Esophagus squamous epithelium (tissue), 4 donors: ENCODE measurements around the gene TXNDC8.

Experiments
- CTCF ChIP-seq, 6 experiments: fragments of 450-650 bp in 4 of 6; fragments of 200-600 bp in 2 of 6; sonication (generic) in 2 of 6; IDR thresholded peaks; one replicate each; pipeline ENCODE4 v1.5.1; 2016 to 2019; ENCODE audit warnings: antibody characterized with exemption in 6 of 6, mild to moderate bottlenecking in 4 of 6, moderate library complexity in 4 of 6
- POLR2A ChIP-seq, 4 donors: fragments of 450-650 bp; IDR thresholded peaks; one replicate each; pipeline ENCODE4 v1.6.1; 2017; ENCODE audit warnings: antibody characterized with exemption in 4 of 4, mild to moderate bottlenecking in 4 of 4, moderate library complexity in 3 of 4

GRCh38 chr9:110256380-110257096 is 81.1 kb downstream of the TXNDC8 start, which contains the start of gene TXN:
- TF ChIP-seq CTCF (IDR thresholded peaks at IDR 0.05) = no peak
- TF ChIP-seq POLR2A (IDR thresholded peaks at IDR 0.05) = peak in 3 of 4 donors; percentile 65 to 90 (median 87)
